Gastroesophageal sphincter (tissue), 3 donors: ENCODE results near the gene IPO13.

ENCODE experiments used
- POLR2AphosphoS5 ChIP-seq: sonication (generic); formaldehyde crosslinking; IDR thresholded peaks from one replicate; pipeline ENCODE4 v1.6.1; 2017; ENCODE audit warnings: antibody characterized with exemption
- TF ChIP-seq, protein P1 (sequence below), 4 experiments: fragments of 200-600 bp in 2 of 4; fragments of 450-650 bp in 2 of 4; sonication (generic) in 1 of 4; IDR thresholded peaks; one replicate each; pipeline ENCODE4 v1.5.1; 2017 to 2019; ENCODE audit warnings: antibody characterized with exemption in 4 of 4, mild to moderate bottlenecking in 2 of 4, moderate library complexity in 2 of 4

DNA sequence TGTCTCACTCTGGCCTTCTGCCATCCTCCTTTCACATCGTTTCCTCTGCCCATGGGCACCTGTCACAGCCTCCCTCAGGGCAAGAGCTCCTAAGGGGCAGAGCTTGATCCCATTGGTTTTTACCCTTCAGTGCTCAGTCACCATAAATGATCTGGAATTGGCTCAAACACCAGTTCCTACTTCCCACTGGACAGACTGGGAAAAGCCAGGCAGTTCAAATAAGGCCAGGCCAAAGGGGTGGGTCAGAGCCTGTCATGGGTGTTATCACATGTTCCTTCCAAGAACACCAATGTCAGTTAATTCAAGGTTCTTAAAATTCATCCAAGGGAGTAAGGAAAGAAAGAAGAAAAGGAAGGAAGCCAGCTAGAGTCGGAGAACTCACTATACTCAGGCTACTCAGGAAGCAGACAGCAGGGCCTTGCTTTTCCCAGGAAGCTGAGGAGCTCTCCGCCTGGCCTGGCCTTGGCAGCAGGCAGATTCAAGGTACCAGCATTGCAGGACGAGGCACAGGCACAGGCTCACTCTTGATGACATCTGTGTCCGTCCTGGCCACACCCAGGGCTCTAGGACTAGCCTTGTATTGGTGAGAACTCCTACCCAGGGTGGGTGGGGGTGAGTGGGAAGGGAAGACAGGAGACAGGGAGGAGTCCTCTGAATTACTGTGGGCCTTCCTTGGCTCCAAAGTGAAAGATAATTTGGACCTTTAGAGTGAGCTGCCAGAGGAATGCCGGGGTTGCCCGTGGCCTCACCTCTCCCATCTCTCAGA, 45.4 kb upstream of the IPO13 start:
- TF ChIP-seq, protein P1, sequence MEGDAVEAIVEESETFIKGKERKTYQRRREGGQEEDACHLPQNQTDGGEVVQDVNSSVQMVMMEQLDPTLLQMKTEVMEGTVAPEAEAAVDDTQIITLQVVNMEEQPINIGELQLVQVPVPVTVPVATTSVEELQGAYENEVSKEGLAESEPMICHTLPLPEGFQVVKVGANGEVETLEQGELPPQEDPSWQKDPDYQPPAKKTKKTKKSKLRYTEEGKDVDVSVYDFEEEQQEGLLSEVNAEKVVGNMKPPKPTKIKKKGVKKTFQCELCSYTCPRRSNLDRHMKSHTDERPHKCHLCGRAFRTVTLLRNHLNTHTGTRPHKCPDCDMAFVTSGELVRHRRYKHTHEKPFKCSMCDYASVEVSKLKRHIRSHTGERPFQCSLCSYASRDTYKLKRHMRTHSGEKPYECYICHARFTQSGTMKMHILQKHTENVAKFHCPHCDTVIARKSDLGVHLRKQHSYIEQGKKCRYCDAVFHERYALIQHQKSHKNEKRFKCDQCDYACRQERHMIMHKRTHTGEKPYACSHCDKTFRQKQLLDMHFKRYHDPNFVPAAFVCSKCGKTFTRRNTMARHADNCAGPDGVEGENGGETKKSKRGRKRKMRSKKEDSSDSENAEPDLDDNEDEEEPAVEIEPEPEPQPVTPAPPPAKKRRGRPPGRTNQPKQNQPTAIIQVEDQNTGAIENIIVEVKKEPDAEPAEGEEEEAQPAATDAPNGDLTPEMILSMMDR (IDR thresholded peaks at IDR 0.05), result no peak
- TF ChIP-seq POLR2AphosphoS5, result no peak
